NCI-H2081 treated with DMSO at 0.1 percent for 48 hours (cell line): ENCODE data around the gene CLEC16A.
"Not testable (repeated sequence)": the region's sequence is repeated elsewhere in the genome, so short reads cannot be mapped to it uniquely, and the experiment has no call there.

Experiments used
- DNase-seq: peaks from one replicate; lab custom pipeline; 2025; lab: John Stamatoyannopoulos, UW

The CLEC16A gene

DNA sequence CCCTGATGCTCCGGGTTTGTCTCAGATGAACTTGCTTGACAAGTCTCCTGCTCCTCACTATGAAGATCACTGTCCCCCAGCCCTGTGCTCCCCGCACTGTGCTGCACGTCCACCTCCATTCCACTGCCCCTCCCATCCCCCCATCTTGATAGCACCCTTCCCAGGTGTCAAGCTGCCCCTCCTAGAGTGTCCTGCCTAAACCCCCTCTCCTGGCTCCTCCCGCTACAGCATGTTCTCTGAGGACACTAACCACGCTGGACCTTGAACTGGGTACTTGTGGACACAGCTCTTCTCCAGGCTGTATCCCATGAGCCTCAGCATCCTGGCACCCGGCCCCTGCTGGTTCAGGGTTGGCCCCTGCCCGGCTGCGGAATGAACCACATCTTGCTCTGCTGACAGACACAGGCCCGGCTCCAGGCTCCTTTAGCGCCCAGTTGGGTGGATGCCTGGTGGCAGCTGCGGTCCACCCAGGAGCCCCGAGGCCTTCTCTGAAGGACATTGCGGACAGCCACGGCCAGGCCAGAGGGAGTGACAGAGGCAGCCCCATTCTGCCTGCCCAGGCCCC is 20.6 kb upstream of the CLEC16A start:
- no peak for DNase-seq

DNA sequence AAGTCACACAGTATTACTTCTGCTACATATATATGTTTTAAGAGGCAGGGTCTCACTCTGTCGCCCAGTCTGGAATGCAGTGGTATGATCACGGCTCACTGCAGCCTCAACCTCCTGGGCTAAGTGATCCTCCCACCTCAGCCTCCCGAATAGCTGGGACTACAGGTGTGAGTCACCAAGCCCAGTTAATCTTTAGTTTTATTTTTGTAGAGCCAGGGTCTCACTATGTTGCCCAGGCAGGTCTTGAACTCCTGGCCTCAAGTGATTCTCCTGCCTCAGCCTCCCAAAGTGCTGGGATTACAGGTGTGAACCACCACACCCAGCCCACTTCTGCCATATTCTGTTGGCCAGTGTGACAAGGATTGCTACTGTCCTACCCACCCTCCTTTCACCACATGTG is 19.1 kb upstream of the CLEC16A start:
- not testable (repeated sequence) for DNase-seq

DNA sequence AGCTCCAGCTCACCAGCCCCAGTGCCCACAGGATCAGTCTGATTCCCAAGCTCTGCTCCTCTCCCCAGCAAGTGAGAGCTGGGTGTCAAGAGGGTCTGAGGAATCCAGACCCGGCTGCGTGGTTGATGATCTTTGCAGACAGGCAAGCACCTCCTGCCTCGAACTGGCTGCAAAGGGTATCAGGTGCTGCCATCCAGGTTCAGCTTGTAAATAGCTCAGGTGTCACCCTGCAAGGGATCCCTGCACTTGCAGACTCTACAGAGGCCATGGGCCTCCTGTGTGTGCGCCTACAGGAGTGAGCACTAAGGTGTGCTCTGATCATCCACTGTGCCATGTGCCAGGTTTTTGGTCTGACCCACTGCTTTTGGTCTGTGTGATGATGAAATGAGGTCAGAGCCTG is 18.3 kb upstream of the CLEC16A start:
- no peak for DNase-seq

DNA sequence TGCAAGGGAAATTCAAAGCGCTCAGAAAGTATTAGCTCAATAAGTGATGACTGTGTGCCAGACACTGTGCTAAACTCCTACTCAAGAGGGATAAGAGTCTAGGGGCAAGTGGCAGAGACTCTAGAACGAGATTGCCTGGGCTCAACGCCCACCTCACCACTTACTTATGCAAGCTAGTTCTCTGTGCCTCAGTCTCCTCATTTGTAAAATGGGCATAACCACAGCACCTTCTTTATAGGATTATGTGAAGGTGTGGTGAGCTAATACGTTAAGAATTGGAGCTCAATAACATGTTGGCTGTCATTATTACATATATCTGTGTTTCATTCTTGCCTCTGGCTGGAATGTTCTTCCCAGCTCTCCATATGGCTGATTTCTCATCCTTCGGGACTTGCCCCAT is 17.5 kb upstream of the CLEC16A start:
- DNase-seq, result no peak

DNA sequence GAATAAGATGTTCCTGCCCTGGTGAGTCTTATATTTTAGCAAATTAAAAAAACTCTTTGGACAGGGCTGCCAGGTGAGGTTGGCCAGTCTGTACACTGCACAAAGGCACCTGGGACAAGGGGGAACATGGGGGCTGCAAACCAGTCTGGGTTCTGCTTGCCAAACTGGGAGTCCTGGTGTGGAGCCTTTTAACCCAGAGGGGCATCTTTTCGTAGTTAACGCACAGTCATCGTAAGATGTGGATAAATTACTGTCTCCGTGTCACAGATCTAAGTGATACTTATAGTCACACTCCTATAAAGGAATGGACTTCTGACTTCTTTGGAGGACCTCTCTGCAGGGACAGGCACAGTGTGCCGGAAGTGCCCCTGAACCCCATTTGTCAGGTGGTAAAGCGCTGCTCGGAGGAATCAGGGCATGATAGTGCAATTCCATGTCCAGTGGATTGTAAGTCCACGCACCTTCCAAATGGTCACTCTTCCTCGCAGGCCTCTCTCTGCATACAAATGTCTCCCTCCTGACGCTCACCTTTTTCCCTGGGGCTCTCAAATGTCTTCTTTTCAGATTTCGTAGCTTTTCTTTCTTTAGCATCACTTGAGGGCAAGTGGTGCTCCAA is 16.8 kb upstream of the CLEC16A start:
- no peak for DNase-seq

DNA sequence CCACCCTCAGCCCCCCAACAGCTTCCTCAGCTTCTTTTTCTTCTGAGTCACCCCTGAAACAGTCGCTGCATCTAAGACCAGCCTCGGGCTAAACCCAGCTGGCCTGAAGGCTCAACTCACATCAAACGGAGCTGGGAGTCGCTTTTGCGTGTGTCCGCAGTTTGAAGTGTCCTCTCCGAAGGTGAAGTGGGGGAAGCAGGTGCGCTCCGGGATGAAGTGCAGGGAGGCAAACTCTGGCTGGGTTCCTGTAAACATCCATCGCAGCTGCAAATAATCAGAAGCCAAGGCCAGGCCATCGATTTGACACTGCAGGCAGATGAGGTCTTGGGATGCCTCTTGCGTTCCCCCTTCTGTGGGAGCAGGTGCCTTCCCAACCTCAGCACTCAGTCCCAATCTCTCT is 15.3 kb upstream of the CLEC16A start:
- DNase-seq, result not testable (repeated sequence)

DNA sequence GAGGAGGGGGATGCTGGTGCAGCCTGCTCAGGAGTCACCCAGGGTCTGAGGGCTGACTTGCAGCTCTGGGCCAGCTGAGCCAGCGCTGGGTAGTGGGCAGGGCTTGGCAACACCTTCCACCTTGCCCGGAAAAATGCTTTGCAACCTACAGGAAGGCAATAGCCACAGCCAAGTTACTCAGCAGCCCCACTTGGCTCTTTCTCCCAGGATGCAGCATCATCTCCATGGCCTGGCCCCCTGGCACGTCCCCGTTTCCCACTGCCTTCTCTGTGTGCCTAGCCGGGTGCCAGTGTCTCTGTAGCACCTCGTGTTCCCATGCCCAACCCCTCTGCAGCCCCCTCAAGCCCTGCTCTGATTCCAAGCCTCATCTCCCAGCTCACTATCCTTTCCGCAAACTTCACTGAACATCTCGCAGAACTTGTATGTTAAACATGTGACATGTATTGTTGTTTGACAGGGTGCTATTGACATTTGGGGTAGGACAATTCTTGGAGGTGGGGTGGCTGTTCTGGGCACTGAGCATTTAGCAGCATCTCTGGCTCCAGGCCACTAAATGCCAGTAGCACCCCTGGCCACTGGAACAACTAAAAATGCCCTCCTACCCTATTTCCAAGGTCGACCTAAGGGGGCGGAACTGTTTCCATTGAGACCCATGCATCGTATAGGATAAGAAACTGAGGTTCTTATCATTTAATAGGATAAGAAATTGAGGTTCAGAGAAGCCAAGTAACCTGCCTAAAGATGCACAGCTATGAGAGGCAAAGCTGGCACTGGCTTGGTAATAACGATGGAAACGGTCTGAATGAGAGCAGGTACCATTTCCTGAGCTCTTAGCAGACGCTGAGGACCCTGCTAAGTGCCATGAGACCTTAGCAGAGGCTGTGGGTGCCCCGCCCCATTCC is 14.3 kb upstream of the CLEC16A start:
- DNase-seq, result no peak

DNA sequence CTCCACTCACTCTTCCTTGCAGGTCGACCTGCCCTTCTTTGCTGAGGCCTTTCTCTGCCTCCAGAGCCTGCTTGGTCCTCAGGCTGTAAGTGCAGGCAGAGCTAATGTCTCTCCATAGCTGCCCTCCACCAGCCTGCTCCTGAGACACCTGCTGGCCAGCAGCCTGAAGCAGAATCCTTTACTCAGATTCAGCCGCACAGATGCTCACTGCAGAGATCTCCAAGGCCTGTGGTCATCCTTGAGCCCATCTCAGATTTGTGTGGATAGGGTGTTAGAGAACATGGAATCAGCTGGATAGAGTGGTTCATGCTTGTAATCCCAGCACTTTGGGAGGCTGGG is 13.6 kb upstream of the CLEC16A start:
- DNase-seq, result no peak

DNA sequence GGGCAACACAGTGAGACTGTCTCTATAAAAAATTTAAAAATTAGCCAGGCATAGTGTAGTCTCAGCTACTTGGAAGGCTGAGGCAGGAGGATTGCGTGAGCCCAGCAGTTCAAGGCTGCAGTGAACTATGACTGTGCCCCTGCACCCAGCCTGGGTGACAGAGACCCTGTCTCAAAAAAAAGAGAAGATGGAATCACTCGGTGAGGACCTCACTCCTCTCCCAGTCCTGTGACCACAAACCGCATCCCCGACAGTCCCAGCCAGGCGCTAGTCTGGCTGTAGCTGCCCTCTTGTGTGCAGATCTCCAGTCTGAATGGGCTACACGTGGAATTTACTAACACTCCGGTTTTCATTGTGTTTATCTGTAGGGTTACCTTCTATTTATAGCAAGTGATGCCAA is 13.2 kb upstream of the CLEC16A start:
- no peak for DNase-seq

DNA sequence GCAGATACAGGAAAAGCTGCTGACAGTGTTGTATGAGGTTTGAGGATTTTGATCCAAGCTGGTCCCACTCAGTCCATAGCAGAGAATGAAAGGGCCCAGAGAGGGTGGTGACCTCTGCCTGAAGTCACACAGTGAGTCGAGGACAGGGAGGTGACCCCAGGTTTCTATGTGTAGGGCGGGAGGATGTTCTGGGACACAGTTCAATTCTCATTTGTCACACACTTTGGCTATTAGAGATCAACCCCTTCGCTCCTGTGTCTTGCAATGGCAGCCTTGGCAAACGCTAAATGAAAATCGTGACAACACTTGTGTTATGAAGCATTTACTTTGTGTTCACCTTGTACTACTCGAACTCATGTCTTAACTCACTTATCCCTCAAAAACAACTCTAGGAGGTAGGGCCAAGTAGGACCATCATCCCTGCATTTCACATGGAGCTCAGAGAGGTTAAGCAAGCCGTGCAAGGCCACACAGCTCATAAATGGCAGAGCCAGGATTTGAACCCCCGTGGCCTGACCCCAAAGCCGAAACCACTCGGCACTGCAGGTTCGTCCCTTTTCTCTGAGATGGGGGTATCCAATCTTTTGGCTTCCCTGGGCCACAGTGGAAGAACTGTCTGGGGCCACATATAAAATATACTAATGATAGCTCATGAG is 12.3 kb upstream of the CLEC16A start:
- no peak for DNase-seq

DNA sequence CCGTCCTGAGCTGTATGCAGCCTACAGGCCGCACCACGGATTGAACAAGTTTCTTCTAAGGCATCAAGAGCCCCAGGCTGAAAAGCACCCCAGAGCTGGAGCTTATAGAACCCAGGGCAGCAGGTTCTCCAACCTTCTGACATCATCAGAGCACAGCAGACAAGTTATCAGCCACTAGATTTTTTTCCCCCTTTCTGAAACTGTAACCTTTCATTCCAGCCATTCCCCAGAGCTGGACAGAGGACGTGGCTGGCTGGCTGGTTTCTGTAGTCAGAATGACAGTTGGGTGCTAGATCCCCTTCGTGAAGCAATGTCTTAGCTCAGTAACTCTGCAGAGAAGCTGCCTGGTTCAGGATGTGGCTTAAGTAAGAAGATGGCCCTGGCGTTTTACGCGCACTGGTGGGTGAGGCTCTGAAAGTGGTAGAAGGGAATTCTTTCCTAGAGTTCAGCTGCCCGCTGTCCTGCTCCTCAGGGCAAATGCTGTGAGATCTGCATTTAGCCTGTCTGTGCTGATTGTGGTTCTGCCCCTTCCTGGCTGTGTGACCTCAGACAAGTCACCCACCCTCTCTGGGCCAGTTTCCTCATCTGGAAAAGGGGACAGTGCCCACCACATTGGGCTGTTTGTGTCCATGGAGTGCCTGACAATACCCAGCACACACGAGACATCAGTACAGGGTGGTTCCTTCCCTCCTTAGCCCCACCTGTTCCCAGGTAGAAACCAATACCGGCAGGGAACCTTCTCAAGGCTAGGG is 11.2 kb upstream of the CLEC16A start:
- no peak for DNase-seq

DNA sequence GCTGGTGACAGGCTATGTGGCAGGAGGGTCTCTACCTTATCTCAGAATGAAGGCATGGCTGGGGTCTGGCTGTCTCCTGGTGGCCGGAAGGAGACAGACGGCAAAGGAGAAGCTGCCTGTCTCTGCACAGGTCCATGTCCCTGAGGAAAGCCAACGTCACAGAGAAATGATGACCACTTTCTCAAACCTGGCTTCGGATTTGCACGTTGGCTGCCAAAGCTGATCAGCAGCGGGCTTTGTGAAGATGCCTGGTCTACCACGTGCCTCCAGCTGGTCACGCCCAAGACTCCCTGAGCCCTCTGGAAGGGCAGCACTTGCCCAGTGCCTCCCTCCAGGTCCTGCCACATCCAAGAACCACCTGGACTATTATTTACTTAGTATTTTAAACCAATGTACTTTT is 10.5 kb upstream of the CLEC16A start:
- no peak for DNase-seq

DNA sequence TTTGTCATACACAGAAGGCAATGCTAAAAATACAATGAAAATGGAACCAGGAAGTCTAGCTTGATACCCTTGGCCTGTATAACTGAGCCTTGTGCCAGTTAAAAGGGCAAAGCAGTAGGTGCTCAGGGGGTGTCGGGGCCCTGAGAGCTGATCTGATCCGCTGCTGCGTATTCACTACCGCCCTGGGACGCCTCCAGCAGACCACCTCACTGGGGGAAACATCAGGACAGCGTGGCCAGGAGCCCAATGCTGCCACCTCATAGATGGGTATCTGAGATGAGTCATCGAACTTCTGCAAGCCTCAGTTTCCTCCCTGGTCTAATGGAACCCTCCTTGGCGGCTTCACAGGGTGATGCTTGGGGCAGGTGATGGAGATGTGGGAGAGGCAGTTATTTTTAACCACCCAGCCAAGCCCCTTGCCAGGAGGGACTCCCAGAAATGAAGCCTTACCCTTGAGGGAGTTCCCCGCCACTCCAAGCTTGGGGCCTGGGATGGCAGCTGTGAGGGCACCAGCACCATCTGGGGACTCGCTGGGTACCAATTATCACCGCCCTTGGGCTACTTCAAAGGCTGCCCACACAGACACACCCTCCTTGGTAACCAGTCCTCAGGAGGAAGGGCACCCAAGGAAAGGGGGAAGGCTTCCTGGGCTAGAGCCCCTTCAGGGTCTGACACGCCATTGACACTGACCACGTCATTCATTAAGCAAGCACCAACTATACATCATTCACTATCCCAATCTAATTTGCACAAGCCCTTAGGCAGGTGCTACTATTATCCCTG is 9.8 kb upstream of the CLEC16A start:
- no peak for DNase-seq

DNA sequence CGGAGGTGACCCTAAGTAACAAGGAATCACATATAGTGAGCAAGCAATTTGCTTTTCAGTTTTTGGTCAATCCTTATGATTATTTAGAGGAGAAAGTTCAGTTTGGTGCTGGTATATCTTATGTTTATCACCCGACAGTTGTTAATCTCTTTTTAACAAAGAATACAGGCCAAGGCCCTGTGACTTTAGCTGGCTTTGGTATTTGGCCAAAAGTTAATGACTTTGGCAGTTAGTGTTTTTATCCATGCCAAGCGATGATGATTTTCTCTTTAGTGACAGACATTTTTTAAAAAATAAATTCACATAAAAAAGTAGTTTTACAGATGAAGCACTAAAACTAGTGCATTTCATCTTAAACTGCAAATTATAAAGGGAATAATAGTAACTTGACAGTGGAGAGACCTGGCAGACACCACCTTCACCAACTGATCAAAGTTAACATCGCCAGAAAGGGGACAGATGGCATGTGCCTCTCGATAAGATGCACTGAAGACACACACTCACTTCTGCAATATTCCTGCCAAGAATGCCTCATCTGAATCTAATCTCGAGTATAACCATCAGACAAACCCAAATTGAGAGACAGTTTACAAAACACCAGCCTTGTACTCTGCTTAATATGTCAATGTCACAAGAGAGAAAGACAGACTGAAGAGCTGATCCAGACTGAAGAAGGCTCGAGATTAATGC is 9.0 kb upstream of the CLEC16A start:
- no peak for DNase-seq

DNA sequence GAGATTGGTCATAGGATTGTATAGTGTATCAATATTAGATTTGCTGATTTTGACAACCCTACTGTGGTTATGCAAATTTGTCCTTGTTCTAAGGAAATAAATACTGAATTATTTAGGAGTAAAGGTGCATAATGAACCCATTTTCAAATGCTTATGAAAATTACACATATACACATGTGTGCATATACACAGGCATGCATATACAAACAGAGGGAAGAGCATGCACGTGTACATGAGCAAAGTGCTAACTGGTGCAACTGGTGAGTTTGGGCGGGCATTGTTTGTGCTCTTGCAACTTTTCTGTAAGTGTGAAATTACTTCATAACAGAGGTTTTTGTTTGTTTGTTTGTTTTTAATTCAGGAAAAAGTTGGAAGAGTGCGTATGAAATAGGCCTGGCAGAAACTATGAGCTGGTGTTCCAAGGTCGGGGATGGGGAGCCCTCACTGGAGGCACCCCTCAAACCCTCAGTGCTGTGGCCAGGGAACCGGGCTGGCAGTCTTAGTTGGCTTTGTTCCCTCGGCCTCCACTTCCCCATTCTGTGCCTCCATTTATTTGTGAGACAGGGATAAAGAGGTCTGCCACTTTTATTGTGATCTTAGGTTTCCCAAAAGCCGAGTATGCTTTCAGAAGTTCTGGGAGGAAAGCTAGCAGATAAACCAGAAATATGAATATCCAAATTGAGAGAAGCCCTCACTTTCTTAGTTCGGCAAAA is 7.9 kb upstream of the CLEC16A start:
- DNase-seq, result no peak

DNA sequence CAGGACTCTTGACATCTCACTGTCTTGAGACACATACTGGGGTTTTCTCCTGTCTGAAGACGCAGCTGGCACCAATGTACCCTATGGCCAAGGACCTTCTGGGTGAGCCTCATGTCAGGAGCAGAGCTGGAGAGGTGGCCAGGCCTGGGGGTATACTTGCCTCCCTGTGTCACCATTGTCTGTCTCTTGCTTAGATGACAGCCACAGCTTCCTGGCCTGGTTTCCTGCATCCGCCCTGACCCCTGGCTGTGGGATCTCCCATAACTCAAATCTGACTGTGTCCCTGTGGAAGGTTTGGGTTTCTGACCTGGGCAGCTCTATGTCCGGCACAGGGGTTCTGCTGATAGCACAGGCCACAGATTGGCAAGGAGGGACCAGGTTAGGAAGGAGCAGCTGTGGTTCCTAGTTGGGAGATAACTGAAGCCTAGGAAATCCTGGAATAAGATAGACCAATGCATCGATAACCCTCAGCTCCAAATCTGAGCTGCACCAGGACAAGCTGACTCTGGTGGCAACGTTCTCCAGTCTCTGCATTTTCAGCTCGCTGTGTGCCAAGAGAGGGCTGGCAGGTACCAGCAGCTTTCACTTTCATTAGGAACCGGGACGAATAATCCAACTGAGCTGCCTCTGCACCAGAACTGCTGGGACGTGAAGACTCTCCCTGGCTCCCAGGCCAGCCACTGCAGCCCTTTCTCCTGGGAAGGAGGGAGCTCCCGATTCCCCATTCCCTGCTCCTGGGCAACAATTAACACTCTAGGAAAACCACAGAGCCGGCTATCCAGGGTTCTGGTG is 7.1 kb upstream of the CLEC16A start:
- no peak for DNase-seq

DNA sequence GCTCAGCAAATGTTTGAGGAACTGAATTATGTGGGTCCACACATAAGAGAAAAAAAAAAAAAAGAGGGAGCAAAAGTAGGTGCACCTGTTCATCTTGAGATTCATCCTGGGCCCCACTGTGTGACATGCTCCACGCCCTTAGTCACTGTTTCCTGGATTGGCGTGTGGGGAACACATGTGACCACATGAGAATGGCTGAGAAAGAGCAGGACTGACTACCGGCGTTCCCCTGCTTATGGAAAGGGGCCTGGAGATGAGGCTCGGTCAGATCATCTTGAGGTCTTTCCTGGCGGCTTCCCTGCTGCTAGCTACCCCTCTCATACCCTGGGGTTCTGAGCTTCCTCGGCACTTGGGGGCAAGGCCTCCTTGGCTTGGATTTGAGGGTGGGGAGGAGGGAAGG is 6.0 kb upstream of the CLEC16A start:
- DNase-seq, result no peak

DNA sequence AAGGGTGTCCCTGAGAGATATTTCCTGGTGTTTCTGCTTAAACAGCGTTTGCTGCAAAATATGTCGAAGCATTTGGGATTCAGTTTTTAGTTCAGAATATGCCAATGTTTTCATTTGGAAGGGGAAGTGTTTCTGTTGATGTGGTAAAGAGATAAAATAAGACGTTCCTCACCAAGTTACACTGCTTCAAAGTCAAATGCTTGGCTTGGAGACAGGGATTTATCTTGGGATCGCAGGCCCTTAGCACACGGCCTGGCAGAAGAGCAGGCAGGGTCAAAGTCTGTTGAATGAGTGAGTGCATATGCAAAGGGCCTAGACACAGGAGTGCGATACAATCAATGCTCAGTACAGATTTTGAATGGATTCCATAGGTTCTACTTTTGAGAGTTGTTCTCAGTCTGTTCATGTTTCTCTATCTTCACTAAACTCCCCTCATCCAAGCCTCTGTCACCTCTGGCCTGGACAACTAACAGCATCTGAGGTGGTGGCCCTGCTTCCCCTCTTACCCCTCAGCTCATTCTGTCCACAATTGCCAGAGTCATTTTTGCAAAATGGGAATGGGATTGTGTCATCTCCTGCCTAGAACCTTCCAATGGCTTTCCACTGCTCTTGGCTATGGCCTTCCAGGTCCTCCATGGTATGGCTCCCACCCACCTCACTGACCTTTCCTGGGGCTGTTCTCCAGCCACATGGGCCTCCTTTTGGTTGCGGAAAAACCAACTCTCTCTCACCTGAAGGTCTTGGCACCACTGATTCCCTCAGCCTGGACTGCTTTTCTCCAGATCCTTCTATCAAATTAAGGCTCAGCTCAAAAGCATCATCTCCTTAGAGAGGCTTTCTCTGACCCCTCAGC is 5.3 kb upstream of the CLEC16A start:
- DNase-seq, result no peak
